RPMI8226 (cell line): ENCODE results near the gene METTL25B.
A peak's percentile ranks its signal among the peaks of the same experiment; 100 is the strongest.
"Not testable (repeated sequence)": the region's sequence is repeated elsewhere in the genome, so short reads cannot be mapped to it uniquely, and the experiment has no call there.

Source experiments
- DNase-seq: peaks from one replicate; pipeline ENCODE4 v3.0.0-alpha.2; 2015

METTL25B gene

DNA sequence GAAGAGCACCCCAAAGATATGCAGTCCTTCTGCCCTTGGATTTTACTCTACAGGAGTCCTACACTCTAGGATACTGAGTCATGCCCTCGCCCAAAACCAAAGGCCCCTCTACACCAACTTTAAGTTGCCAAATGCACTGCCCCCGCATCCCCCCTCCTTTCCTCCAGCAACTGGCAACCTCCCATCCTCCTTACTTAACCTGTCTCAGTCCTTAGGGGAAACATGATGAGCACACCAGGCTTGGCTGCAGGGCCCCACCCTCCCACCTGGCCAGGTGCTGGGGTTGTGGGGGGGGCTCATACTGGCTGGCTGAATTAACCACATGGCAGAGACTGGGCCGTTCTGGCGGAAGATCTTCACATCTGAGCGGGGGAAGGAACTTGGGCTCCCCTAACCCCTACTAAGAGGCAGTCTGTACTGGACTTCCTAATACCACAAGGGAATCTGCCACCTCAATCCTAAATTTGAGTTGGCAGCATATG is 22.0 kb downstream of the METTL25B start:
- DNase-seq = peak; percentile 85

DNA sequence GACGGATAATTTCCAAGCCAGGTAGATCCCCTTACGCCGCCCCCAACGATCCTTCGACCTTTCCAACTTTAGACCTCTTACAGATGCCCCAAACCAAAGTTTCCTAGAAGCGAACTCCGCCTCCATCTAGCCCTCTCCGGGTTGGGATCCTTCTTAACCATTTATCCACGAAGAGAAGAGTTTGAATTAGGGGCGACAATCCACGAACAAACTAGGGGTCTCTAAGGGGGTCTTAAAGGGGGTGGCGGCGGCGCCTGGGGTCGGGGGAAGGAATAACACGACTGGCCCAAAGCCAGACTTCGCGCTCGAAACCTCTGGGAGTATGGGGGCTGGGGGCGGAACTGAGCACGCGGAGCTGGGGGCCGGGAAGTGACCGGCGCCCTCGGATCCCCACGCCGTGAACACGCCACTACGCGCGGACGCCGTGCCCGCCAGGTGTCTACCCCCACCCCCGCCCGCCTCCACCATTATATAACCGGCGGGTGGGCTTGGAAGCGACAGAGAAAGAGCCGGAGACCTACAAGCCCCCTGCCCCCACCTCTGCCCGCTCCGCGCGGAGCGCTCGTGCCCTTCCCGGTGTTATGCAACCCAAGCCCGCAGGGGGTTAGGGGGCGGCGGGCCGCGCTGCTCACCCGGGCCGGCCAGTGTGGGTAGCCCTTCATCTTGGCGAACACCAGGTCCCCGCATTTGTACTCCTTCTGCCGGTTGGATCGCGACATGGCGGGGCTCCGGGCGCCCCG is 22.6 kb downstream of the METTL25B start:
- peak; percentile 58 for DNase-seq

DNA sequence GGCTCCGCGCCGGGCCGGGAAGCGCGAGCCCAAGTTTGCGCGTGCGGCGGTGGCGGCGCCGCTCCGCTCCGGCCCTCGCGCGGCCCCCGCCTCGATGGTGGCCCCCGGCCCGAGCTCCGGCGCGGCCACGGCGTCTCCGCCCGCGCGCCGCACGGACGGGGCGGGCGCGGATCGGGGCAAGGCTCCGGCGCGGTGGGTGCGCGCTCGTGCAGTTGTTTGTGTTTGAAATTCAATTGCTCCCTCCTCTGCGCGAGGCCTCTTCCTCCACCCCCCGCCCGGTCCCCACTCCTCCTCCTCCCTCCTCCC is 23.1 kb downstream of the METTL25B start, which contains the start of gene HDGF:
HDGF (minus strand) TSS at position 225 of the 306 bp plus-strand sequence. CDS start 246 bp downstream, outside the sequence.
- no peak for DNase-seq

DNA sequence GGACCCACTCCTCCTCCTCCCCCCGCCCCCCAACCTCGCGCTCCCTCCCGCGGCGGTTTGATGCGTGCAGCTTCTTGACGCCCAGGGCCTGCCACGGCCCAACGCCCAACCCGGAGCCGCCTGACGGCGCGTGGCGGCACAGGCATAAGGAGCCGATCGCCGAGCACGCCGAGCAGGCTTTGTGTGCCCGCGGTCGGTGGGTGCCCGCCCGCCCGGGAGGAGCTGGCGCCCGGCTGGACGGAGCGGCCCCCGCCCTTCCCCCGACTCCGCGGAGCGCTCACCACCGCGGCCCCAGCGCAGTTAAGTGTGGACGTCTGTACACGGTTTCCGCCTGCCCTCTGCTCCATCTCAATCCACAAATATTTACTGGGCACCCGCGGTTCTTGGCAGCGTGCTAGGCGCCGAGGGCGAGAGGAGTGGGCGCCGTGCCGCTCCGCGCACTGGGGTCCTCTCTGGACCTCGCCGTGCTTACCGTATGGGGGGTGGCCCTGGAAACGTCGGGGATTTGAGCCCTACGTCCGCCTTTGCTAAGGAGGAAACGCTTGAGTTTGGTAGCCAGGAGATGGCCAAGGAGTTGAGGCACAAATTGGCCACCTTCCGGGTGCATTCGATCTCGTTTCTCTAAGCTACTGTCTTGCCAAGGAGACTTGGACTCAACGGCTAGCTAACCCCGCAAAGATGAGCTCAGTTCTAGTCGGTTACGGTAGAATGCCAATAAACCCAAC is 23.6 kb downstream of the METTL25B start:
- DNase-seq = peak; percentile 99

DNA sequence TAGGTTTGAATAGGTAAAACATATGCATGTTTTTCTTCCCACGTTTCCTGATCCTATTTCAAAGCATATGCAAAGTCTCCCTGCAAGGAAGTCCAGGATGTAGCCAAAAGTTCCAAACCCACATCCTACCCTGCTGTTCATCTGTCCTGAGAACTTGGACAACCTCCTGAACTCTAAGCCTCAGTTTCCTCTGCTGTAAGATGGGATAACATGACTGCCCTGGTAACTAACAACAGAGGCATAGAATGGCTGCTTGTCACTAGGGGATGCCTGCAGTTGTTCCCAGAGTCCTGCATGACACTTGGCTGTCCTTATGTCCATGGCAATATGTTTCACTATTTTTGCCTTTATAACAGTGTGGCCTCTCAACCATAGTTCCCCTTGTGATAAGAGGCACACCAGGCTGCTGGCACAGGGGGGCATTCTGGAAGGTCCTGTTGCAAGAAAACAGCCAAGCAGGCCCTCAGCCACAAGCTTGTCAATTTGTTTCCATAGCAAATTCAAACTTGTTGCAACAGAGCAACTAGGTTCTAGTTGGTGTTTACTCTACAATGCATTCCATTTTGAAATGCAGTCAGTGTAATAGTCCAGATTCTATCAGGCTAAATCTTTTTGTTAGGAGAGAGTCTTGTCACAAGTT is 24.7 kb downstream of the METTL25B start:
- no peak for DNase-seq

DNA sequence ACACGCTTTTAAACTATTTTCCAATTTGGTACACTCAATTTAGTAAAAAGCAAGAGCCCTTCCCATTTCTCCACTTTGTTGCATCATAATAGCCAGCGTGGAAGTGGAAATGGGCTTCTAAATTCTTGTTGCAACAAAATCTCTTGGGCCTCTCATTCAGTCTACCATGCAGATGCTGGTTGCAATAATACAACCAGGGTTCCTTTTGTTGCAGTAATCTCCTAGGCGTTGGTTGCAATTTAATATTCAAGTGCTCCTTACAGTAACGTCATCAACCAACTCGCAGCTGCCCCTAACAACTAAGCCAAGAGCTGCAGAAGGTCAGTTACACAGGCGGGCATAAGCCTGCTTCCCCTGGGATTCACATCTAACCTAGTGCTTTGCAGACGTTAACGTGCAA is 25.9 kb downstream of the METTL25B start:
- no peak for DNase-seq

DNA sequence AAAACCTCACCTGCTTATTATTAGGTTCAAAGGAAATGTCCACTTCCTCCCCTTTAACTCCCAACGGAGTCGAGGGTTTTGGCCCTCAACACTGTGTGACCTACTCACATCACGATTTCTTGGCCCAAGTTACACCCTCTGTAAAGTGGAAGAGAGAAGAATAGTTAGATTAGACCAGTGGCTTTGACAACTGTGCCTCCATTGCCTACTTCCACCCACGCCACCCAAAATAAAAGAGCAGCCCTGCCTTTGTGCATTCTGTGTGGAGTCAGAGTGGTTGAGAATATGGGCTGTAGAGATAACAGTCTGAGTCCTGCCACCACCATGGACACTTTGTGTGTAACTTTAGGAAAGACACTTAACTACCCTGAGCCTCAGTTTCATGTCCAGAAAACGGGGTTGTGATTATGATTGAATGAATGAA is 27.3 kb downstream of the METTL25B start:
- no peak for DNase-seq

DNA sequence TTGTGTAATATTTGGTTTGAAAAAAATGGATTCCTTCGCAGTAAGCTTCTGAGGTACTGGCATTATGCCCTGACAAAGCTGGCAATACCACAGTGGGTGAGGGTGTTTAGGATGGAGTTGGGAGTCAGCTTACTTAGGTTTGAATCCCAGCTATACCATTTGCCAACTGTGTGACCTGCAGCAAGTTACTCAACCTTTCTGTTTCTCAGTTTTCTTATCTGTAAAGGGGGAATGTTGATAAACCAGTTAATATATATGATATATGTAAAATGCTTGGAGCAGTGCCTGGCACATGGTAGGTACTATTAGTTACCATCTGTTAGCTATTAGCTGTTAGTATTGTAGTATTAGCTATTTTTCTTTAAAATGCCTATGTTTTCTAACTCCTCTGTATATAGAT is 28.1 kb downstream of the METTL25B start:
- DNase-seq = no peak

DNA sequence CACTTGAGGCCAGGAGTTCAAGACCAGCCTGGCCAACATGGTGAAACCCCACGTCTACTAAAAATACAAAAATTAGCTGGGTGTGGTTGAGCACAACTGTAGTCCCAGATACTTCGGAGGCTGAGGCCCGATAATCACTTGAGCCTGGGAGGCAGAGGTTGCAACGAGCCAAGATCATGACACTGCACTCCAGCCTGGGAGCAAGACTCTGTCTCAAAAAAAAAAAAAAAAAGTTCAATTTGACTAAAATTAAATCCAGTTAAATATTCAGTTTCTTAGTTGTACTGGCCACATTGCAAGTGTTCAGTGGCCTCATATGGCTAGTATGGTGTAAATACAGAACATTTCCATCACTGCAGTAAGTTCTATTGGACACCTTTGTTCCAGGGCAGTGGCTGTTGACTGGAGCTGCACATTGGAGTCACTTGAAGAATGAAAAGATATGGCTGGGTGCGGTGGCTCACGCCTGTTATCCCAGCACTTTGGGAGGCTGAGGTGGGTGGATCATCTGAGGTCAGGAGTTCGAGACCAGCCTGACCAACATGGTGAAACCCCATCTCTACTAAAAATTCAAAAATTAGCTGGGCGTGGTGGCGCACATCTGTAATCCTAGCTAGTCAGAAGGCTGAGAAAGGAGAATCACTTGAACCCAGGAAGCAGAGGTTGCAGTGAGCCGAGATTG is 29.4 kb downstream of the METTL25B start:
- DNase-seq = not testable (repeated sequence)

DNA sequence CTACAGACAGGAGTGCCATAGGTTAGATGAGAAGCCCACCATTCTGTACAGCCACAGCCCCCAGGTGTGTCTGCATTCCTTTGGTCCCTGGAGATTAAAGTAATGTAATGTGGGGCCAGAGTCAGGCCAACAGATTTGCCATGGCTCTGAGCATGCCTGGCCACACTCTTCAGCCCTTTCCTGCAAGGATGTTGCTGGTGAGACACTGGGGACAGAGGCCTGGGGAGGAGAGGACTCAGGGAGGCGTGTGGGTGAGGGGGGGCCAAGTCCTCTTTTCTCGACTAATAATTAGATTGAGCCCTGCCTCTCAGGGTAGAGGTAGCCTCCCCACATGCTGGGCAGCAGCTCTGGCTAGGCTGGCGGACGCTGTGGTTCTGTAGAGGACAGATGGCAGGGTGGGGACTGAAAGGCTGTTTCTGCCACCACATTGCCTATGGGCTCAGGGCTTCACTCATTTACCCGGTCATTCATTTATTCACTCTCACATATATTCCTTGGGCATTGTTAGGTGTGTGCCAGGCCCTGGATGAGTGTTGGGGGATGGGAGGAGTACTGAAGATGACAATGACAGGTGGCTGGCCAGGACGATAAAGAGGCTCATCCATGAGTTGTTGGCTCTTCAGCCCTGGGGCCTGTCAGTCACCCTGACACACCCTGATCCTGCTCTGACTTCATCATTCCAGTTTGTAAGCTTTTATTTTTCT is 32.0 kb downstream of the METTL25B start:
- DNase-seq = no peak

DNA sequence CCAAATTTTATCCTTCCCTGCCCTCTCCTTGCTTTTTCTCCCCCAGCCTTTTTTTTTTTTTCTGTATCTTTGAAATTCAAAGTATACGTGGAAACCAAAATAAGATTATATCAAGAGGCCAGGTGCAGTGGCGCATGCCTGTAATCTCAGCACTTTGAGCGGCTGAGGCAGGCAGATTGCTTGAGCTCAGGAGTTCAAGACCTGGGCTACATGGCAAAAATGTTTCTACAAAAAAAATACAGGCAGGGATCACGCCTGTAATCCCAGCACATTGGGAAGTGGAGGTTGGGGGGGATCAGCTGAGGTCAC is 32.5 kb downstream of the METTL25B start:
- no peak for DNase-seq

DNA sequence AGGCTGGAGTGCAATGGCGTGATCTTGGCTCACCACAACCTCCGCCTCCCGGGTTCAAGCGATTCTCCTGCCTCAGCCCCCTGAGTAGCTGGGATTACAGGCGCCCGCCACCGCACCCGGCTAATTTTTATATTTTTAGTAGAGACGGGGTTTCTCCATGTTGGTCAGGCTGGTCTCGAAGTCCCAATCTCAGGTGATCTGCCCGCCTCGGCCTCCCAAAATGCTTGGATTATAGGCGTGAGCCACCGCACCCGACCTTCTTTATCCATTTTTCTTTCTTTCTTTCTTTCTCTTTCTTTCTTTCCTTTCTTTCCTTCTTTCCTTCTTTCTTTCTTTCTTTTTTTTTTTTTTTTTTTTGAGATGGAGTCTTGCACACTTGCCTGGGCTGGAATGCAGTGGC is 36.9 kb downstream of the METTL25B start:
- DNase-seq = not testable (repeated sequence)

DNA sequence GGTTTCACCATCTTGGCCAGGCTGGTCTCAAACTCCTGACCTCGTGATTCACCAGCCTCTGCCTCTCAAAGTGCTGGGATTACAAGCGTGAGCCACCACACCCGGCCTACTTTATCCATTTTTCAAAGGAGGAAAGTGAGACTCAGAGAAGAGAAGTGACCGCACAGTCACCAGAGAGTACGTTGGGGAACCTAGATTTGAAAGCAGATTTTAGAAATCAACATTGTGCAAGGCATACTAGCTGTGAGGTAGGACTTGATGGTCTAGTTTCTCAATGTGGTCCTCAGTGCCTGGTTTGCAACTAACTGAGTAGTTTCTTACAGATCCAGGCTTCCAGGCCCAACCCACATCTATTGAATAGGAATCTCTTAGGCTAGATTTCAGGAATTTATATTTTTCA is 37.4 kb downstream of the METTL25B start:
- DNase-seq = no peak

DNA sequence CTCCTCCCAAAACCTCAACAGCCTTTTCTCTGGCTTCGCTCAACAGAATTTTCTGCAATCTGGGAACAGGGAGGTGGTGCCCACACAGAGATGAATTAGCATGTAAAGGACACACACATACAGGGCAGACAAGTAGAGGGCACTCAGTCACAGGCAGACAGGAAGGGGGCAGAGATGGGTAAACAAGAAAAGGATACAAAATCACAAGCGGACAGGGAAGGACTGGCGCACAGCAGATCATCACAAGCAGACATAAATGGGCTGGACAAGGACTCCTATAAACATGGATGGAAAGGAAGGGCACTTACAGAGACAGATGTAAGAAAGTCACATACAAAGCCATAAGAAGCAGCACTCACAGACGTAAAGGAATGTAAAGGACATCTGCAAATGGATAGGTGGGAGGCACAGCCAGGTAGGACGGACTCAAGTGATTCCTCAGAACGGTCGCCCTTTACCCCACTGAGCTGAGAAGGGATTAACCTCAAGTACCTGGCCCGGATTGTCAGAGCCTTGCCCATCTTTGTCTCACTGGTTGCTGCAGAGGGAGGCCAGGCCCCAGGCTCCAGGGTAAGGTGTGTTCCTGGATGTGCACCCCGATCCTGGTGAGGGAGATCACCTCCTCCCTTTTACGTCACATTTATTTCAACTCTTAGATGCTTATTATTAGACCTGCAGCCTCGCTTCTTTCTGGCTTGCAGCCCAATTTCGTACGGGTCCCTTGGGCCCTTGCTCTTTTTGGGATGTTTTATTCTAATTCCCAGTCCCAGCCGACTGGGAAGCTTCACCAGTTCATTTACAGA is 38.2 kb downstream of the METTL25B start:
- DNase-seq = peak; percentile 28

DNA sequence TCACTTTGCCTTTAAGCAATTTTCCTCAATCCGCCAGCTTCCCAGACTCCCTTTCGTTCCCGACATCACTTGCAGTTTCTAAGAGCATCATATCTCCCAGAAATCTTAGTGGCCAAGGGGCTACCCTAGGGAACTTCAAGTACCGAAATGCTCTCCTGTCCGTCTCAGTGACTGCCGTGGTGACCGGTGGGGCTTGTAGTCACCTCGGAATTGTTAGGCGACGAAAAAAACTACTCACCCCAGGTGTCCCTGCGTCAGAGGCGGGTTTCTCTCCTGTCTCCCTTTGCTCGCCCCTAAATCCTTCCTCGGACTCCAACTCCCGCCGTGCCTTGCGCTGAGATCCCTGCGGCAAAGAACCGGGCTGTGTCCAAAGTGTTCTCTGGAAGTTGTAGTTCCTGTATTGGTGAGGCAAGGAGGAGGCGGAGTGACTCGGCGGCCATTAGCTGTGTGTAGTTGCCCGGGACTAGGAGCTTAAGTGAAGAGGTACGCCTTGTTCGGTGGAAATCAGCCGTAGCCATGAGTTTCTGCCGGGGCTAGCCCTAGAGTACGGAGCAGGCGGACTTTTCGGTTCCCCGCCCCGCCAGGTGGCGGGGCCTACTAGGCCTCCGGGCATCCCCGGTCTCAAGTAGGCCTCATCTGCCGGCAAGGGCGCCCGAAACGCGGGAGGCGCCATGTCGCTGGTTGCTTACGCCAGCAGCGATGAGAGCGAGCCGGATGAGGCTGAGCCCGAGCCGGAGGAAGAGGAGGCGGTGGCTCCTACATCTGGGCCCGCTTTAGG is 39.0 kb downstream of the METTL25B start, which contains the start of gene PRCC:
PRCC (plus strand) TSS at position 435 of the 778 bp plus-strand sequence; CDS start at position 672, 237 bp downstream.
- peak; percentile 99 for DNase-seq

DNA sequence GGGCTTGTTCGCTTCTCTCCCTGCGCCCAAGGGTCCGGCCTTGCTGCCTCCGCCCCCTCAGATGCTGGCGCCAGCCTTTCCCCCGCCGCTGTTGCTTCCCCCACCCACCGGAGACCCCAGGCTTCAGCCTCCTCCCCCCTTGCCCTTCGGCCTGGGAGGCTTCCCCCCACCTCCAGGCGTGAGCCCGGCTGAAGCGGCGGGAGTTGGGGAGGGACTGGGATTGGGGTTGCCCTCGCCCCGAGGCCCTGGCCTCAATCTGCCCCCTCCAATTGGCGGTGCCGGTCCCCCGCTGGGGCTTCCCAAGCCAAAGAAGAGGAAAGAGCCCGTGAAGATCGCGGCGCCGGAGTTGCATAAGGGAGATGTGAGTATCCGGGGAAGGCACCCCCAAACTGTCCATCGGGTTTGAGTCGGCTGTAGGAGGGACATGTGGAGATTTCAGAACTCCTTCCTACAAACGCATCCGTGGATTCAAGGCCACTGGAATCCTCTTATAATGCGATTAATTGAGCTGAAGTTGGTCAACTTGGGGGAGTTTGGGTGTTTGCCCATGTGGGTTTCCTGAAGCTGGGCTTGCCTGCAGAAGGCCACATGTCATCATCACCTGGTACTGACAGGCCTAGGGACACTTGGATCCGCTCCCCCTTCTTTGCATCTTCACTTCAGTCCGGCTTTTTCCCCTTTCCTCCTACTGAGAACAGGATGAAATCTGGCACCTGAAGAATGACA is 39.8 kb downstream of the METTL25B start:
- peak; percentile 35 for DNase-seq

DNA sequence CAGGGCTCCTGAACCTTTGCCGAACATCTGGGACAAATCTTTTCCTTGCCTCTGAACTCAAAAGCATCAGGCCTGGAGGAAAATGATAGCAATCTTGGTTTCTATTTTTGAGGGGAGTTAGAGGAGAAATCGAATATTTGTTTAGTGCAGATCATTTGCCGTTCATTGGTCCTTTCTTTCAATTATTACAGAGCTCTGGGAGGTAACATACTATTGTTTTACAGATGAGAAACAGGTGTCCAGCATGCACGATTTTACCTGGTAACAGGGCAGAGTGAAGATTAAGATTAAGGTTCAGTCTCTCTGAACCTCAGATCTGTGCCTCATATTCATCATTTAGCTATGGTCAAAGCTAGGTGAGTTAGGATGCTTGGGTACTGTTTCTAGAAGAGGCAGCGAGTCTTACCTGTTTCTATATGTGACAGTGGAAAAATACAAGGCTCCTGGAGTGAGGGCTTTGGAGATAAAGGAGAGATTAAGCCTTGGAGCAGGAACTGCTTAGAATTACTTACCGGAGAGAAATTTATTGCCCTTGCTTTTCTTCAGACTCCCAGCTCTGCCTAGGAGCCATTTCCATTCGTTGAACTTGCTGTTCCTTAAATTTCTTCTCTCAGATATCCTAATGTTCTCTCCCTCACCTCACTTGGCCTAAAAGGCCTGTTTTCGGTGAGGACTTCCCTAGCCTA is 40.5 kb downstream of the METTL25B start:
- no peak for DNase-seq

DNA sequence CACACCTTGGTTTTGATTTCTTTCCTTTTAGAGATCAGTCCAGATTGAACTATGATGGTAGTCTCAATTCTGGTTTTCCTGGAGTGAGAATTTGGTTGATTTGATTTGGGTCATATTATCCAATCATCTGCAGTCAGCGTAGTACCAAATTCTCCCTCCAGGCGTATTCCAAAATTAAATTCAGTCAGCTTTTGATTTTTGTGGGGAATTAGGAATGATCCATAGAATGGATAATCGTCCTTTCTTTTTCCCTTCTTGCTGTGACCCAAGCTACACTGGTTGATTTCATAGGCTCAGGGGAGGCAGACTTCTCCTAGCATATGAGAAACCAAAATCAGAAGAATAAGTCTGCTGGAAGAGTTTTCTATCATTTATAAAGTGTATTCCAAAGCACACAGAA is 44.0 kb downstream of the METTL25B start:
- no peak for DNase-seq

DNA sequence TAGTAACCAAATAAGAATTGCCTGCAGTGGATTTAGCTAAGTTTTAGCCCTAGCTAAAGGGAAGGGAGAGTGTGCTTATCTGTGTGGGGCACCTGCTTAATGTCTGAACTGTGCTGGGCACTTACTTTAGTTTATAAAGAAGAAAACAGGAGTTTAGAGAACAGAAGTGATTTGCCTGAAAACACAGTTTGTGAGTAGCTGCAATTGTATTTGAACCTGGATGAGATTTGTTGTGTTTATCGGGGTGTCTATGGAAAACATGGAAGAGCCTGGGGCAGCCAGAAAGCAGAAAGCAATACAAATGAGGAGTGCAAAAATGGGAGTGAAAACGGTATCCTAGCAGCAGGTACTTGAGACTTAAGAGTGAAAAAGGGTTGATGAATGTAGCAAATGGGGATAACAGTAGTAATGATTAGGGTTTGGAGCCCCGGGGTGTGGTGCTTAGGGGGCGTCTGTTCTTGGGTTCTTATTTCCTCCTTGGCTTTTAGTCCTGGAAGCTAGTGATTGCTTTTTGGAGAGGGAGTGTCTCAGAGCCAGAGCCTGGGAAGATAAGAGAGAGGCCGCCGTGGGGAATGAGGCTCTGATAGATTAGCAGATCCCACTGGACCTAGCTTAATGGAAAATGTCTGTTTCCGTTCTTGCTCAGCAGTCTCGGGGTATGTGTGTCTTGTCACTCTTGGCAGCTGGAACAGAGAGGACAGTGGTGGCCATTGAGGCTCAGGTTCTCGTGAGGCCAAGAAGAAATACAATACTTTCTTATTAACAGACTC is 44.6 kb downstream of the METTL25B start:
- no peak for DNase-seq
